GM18951 (cell line): Measurements from ENCODE around the gene CNOT6.
"Not testable (repeated sequence)": the region's sequence is repeated elsewhere in the genome, so short reads cannot be mapped to it uniquely, and the experiment has no call there.

Experiments used
- POLR2A ChIP-seq: IDR thresholded peaks from 4 replicates; pipeline ENCODE4 v1.6.1; 2011; ENCODE audit warnings: mild to moderate bottlenecking; ENCODE audit not compliant: insufficient read length, insufficient read depth; ENCODE audit errors: extremely low read depth
- in situ Hi-C: fragments of 300-500 bp; cut with MboI; formaldehyde crosslinking; loops from one replicate; pipeline ENCODE4 v1.12.0; 2022; ENCODE audit warnings: low sequenced_read_pairs, mixed read lengths, inconsistent platforms; ENCODE audit not compliant: unreplicated experiment

CNOT6 gene

GRCh38 chr5:180467989-180468731 is 26.0 kb upstream of the CNOT6 start:
- TF ChIP-seq POLR2A, result no peak
- in situ Hi-C loops, result no loop called here

- in situ Hi-C loops, result no loop called here
- no peak for TF ChIP-seq POLR2A
Observed at GRCh38 chr5:180468732-180469585, 25.2 kb upstream of the CNOT6 start.

GRCh38 chr5:180469586-180469865 is 24.7 kb upstream of the CNOT6 start:
- in situ Hi-C loops, result no loop called here
- no peak for TF ChIP-seq POLR2A

- in situ Hi-C loops, result no loop called here
- TF ChIP-seq POLR2A, result no peak
Observed at GRCh38 chr5:180469866-180470265, 24.3 kb upstream of the CNOT6 start.

- no peak for TF ChIP-seq POLR2A
- in situ Hi-C loops, result no loop called here
Observed at GRCh38 chr5:180470361-180470760, 23.8 kb upstream of the CNOT6 start.

- TF ChIP-seq POLR2A, result no peak
- in situ Hi-C loops, result no loop called here
Observed at GRCh38 chr5:180470966-180471582, 23.1 kb upstream of the CNOT6 start.

- no peak for TF ChIP-seq POLR2A
- in situ Hi-C loops, result no loop called here
Observed at GRCh38 chr5:180471866-180472265, 22.3 kb upstream of the CNOT6 start.

GRCh38 chr5:180472269-180472668 is 21.9 kb upstream of the CNOT6 start:
- in situ Hi-C loops, result no loop called here

GRCh38 chr5:180473386-180473785 is 20.8 kb upstream of the CNOT6 start:
- in situ Hi-C loops, result not testable (repeated sequence)

More at GRCh38 chr5:180472269-180472668, 21.9 kb upstream of the CNOT6 start:
- TF ChIP-seq POLR2A, result no peak

- in situ Hi-C loops, result no loop called here
- no peak for TF ChIP-seq POLR2A
Observed at GRCh38 chr5:180474569-180474968, 19.6 kb upstream of the CNOT6 start.

- in situ Hi-C loops, result not testable (repeated sequence)
Observed at GRCh38 chr5:180475969-180476524, 18.1 kb upstream of the CNOT6 start.

- no peak for TF ChIP-seq POLR2A
- in situ Hi-C loops, result no loop called here
Observed at GRCh38 chr5:180484813-180485212, 9.4 kb upstream of the CNOT6 start.

- in situ Hi-C loops, result no loop called here
- no peak for TF ChIP-seq POLR2A
Observed at GRCh38 chr5:180486636-180487149, 7.5 kb upstream of the CNOT6 start.

- in situ Hi-C loops, result no loop called here
- no peak for TF ChIP-seq POLR2A
Observed at GRCh38 chr5:180487556-180487955, 6.6 kb upstream of the CNOT6 start.

GRCh38 chr5:180491496-180491895 is 2.7 kb upstream of the CNOT6 start:
- TF ChIP-seq POLR2A, result no peak
- in situ Hi-C loops, result no loop called here
